Hepatocyte (in vitro differentiated cells): Measurements from ENCODE around the gene INPP4B. TPM values are rescaled to one million over a fixed set of nuclear protein-coding genes. Genes with fewer than 3 reads are reported as not detected.

Experiments
- DNase-seq: peaks from one replicate; pipeline ENCODE4 v3.0.0-alpha.2; 2016; ENCODE audit warnings: low spot score
- H2AFZ ChIP-seq: fragments of 200-600 bp; sonication (generic); 2 replicates; pipeline ENCODE4 v1.6.0; 2016; ENCODE audit warnings: antibody characterized with exemption, mild to moderate bottlenecking
- H3K27ac ChIP-seq: fragments of 200-600 bp; sonication (generic); 2 replicates; pipeline ENCODE4 v1.5.1; 2016; ENCODE audit warnings: mild to moderate bottlenecking
- H3K27me3 ChIP-seq: fragments of 200-600 bp; sonication (generic); 2 replicates; pipeline ENCODE4 v1.6.1; 2016
- H3K36me3 ChIP-seq: fragments of 200-600 bp; sonication (generic); replicated peaks from 2 replicates; pipeline ENCODE4 v1.5.1; 2016; ENCODE audit warnings: low read depth; ENCODE audit not compliant: insufficient read depth
- H3K4me1 ChIP-seq: fragments of 200-600 bp; sonication (generic); 2 replicates; pipeline ENCODE4 v1.5.1; 2016; ENCODE audit warnings: mild to moderate bottlenecking, moderate library complexity; ENCODE audit not compliant: insufficient read depth
- H3K4me2 ChIP-seq: fragments of 200-600 bp; sonication (generic); 2 replicates; pipeline ENCODE4 v1.6.0; 2016
- H3K4me3 ChIP-seq: fragments of 200-600 bp; sonication (generic); 2 replicates; pipeline ENCODE4 v1.5.1; 2016; ENCODE audit warnings: mild to moderate bottlenecking
- H3K79me2 ChIP-seq: fragments of 200-600 bp; sonication (generic); 2 replicates; pipeline ENCODE4 v1.6.0; 2017; ENCODE audit warnings: mild to moderate bottlenecking
- H3K9me2 ChIP-seq: fragments of 200-600 bp; sonication (generic); replicated peaks from 2 replicates; pipeline ENCODE4 v1.6.0; 2017; ENCODE audit warnings: mild to moderate bottlenecking; ENCODE audit not compliant: insufficient read depth
- H3K9me3 ChIP-seq: fragments of 200-600 bp; sonication (generic); 2 replicates; pipeline ENCODE4 v1.5.1; 2016; ENCODE audit warnings: low read depth, mild to moderate bottlenecking
- H4K20me1 ChIP-seq: fragments of 200-600 bp; sonication (generic); 2 replicates; pipeline ENCODE4 v1.6.0; 2016; ENCODE audit warnings: mild to moderate bottlenecking; ENCODE audit not compliant: insufficient read depth, poor library complexity, severe bottlenecking
- EZH2 ChIP-seq: fragments of 200-600 bp; sonication (generic); IDR thresholded peaks from 2 replicates; pipeline ENCODE4 v1.6.1; 2016; ENCODE audit warnings: antibody characterized with exemption, mild to moderate bottlenecking, borderline replicate concordance
- EZH2phosphoT487 ChIP-seq: fragments of 200-600 bp; sonication (generic); IDR thresholded peaks from one replicate; pipeline ENCODE4 v1.6.1; 2018; ENCODE audit warnings: antibody characterized with exemption, mild to moderate bottlenecking, low read depth, moderate library complexity; ENCODE audit not compliant: unreplicated experiment, severe bottlenecking
- WGBS: methylation state at CpG from one replicate; pipeline ENCODE4 v1.1.6; 2016; ENCODE audit warnings: low lambda C conversion rate; ENCODE audit errors: missing lambda C conversion rate; 5-methylcytosine and 5-hydroxymethylcytosine counted together
- polyA plus RNA-seq: library from polyadenylated mRNA; unstranded; fragments of >200 nt; fragmentation: Nextera tagmentation; extraction: Ambion mirVana; gene quantifications from 2 replicates; pipeline ENCODE4 v1.2.1, GENCODE V29; 2016
- total RNA-seq: library from RNA; depleted of rRNA; stranded (reverse); fragments of >200 nt; gene quantifications from 2 replicates; pipeline ENCODE4 v1.2.3, GENCODE V29; 2014
- TF ChIP-seq, protein P1 (sequence below): fragments of 200-600 bp; sonication (generic); IDR thresholded peaks from 2 replicates; pipeline ENCODE4 v1.5.1; 2016; ENCODE audit warnings: antibody characterized with exemption, mild to moderate bottlenecking; ENCODE audit not compliant: poor library complexity

Gene INPP4B
- total and polyA plus RNA-seq, 2 experiments from 2014 or later: 4.2 to 7.1 TPM

DNA sequence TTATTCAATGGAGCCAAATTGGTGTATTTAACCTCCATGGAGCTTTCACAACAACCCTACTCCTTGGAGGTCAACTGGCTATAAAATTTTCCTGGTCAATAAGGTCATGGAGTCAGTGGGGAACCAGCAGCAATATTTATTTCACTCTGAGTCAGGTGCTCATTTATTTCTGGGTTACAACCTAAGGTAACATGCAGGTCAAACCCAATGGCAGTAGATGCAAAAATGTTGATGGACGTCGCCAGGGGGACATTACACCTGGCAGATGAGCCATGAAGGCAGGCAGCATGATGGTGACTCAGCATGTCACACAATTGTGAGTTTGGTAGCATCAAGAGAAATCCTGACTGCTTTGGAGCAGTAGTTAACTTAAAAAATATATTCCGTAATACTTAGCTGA is 695.6 kb downstream of the INPP4B start:
- Histone ChIP-seq H4K20me1 (no peaks in the 10 kb centered on the region), H3K36me3 (no peaks in the 10 kb centered on the region), H3K27me3 (no peaks in the 10 kb centered on the region), H3K79me2 (no peaks in the 10 kb centered on the region), H3K4me2 (no peak overlapping the region), H3K9me2 (no peaks in the 10 kb centered on the region), H3K9me3 (no peaks in the 10 kb centered on the region), H3K27ac (no peak overlapping the region), H3K4me1 (no peaks in the 10 kb centered on the region), H2AFZ (no peak overlapping the region), H3K4me3 (no peak overlapping the region)
- DNase-seq: no peak
- 97% methylated on average over 3 of the region's 3 CpGs for WGBS
- TF ChIP-seq EZH2: no peak
- TF ChIP-seq, protein P1, sequence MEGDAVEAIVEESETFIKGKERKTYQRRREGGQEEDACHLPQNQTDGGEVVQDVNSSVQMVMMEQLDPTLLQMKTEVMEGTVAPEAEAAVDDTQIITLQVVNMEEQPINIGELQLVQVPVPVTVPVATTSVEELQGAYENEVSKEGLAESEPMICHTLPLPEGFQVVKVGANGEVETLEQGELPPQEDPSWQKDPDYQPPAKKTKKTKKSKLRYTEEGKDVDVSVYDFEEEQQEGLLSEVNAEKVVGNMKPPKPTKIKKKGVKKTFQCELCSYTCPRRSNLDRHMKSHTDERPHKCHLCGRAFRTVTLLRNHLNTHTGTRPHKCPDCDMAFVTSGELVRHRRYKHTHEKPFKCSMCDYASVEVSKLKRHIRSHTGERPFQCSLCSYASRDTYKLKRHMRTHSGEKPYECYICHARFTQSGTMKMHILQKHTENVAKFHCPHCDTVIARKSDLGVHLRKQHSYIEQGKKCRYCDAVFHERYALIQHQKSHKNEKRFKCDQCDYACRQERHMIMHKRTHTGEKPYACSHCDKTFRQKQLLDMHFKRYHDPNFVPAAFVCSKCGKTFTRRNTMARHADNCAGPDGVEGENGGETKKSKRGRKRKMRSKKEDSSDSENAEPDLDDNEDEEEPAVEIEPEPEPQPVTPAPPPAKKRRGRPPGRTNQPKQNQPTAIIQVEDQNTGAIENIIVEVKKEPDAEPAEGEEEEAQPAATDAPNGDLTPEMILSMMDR: no peak
- TF ChIP-seq EZH2phosphoT487: no peak

DNA sequence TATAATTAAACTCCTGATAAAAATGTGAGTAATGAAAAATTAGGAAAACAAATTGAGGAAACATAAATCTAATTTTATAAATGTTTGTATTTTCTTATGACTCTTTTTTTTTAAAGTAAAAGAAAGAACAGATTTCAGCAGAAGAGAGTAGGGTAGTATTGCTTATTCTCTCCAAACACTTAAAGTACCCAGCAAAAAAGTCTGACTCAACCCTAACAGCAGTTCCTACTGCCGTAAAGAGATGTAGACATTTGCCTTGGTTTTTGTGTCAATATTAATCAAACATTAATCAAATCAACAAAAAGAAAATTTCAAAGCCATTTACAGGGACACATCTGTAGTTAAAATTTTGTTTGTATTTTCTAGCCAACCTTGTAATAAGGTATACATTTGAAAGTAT is 701.3 kb downstream of the INPP4B start:
- Histone ChIP-seq H3K4me3 (no peak overlapping the region), H3K27ac (no peak overlapping the region), H3K4me2 (no peak overlapping the region), H3K9me2 (no peaks in the 10 kb centered on the region), H4K20me1 (no peaks in the 10 kb centered on the region), H3K4me1 (no peaks in the 10 kb centered on the region), H3K27me3 (no peaks in the 10 kb centered on the region), H3K9me3 (no peaks in the 10 kb centered on the region), H3K36me3 (no peaks in the 10 kb centered on the region), H2AFZ (no peak overlapping the region), H3K79me2 (no peaks in the 10 kb centered on the region)
- TF ChIP-seq, protein P1: no peak
- no peak for DNase-seq
- WGBS: 86% methylated on average over 1 of the region's 1 CpG

DNA sequence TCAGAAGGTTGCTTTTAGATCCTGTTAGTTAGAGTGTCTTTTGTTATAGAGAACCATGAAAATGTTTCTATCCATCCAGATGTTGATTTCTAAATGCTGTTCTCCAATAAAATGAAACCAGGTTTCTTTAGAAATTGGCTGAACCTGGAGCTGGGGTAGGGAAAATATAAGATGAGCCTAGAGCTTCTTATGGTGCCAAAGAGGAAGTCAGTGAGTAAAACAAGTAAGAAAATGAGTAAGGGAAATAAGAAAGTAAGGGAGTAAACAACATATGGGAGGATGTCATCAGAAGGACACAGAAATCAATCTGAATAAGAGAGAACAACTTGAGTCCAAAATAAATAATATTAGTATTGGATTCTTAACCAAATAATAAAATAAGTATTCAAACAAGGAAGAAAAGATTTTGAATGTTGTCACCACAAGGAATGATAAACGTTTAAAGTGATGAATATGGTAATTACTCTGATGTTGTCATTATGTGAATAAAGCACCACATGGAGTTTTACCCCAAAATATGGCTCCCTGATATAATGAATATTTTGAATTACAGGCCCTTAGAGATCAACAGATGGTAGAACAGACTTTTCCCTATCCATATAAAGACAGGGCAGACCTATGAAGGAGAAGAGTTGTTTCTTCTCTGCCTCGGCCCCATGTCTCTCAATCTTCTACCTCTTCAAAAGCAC is 703.6 kb downstream of the INPP4B start:
- H3K9me2 ChIP-seq: no peaks in the 10 kb centered on the region
- H3K4me1 ChIP-seq: no peaks in the 10 kb centered on the region
- H3K4me3 ChIP-seq: no peak overlapping the region
- H3K9me3 ChIP-seq: no peaks in the 10 kb centered on the region
- H3K27me3 ChIP-seq: no peaks in the 10 kb centered on the region
- H4K20me1 ChIP-seq: no peaks in the 10 kb centered on the region
- no peak overlapping the region for H2AFZ ChIP-seq
- H3K4me2 ChIP-seq: no peak overlapping the region
- no peak for DNase-seq
- H3K36me3 ChIP-seq: no peaks in the 10 kb centered on the region
- H3K79me2 ChIP-seq: no peaks in the 10 kb centered on the region
- no peak for TF ChIP-seq EZH2phosphoT487
- TF ChIP-seq, protein P1: no peak
- no peak for TF ChIP-seq EZH2
- 78% methylated on average over 2 of the region's 2 CpGs for WGBS
- H3K27ac ChIP-seq: no peak overlapping the region
